NCI-H2107 (cell line): ENCODE results near the gene CCDC28B.

Experiments
- DNase-seq: peaks from one replicate; lab custom pipeline; 2025; lab: John Stamatoyannopoulos, UW

Gene CCDC28B

GRCh38 chr1:32195531-32195930 is 4.9 kb upstream of the CCDC28B start:
- no peak for DNase-seq

- no peak for DNase-seq
Measured at GRCh38 chr1:32195972-32196823, 4.2 kb upstream of the CCDC28B start.

- DNase-seq = no peak
Measured at GRCh38 chr1:32197074-32197473, 3.3 kb upstream of the CCDC28B start.

DNA sequence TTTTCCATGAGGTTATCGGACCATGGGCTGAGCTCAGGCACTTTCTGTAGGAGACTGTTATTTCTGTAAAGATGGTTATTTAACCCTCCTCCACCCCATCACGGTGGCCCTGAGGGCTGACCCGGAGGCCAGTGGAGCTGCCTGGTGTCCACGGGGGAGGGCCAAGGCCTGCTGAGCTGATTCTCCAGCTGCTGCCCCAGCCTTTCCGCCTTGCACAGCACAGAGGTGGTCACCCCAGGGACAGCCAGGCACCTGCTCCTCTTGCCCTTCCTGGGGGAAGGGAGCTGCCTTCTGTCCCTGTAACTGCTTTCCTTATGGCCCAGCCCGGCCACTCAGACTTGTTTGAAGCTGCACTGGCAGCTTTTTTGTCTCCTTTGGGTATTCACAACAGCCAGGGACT is 2.6 kb upstream of the CCDC28B start:
- DNase-seq = no peak

DNA sequence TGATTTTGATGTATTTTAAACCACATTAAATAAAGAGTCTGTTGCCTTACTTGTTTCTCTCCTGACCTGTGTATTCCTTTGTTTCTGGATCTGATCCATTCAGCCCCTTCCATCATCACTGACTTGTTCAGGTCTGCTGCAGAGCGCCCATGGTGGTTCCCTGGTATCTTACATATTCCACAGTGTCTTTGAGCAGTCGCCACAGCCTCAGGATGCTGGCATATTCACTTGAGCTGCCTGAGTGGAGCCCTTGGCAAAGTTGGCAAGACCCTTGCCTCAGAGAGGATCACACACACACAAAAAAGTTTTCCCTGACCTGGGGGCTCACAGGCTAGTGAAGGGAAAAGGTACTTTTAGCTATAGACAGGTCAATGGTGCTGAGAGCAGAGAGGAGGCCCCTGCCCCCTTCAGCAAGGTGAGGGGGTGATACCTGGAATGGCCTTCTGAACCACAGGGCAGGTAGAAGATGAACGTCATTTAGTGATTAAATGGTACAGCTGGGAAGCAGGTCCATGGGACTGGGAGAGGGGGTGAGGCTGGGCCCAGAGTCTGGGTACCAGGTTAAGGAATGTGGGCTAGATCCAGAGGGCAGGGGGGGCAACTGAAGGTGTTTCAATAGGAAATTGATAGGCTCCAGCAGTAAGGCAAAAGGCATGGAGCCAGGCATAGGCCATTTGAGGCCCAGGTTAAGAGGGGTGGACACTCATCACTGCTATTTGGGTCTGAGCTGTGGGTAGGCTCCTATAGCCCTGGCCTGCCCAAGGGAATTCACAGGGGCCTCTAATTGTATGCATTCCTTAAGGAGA is 2.0 kb upstream of the CCDC28B start:
- DNase-seq = no peak

DNA sequence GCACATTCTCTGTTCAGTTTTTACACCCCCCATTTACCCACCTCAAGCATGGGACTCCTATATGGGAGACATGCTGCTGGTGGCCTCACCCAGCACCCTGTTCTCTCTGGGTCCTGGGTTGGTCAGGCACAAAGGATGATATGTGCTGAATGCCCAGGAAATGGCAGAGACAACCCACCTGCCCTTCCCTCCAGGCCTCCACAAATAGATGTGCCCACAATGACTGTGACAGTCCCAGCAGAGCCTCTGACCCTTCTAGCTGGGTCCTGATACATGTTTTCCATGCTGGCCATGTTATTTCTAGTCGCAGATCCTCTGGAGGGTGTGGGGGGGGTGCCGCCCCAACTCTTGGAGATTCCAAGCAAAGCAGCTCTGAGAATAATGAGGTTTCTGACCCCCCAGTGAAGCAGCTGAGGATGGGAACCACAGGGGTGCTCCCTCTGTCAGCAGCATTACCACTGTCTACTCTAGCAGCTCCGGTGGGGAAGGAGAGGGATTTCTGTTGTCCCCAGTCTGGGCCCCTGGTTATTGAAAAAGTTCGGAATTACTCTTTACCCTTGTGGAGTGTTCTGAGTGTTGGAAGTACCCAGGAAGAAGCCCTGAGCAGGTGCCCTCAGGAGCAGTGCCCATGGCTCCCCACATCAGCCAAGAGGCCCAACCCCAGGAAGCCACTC is 1.2 kb upstream of the CCDC28B start:
- DNase-seq = no peak

DNA sequence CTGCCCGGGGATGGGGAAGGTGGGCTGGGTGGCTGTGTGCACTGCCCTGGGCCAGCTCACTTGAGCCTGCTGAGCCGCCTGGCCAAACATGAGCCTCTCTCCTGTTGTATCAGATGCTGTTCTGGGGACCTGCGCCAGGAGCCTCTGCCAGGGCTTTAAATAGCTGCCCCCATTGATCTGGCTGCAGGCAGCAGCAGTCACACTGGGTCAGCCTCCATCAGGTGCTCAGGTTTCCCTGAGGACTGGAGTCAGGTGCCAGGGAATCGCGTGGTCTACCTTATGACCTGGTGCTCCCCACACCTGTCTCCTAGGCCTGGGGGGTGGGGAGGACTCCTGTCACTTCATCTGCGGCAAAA is 700 bp upstream of the CCDC28B start:
- peak; percentile 74 for DNase-seq

DNA sequence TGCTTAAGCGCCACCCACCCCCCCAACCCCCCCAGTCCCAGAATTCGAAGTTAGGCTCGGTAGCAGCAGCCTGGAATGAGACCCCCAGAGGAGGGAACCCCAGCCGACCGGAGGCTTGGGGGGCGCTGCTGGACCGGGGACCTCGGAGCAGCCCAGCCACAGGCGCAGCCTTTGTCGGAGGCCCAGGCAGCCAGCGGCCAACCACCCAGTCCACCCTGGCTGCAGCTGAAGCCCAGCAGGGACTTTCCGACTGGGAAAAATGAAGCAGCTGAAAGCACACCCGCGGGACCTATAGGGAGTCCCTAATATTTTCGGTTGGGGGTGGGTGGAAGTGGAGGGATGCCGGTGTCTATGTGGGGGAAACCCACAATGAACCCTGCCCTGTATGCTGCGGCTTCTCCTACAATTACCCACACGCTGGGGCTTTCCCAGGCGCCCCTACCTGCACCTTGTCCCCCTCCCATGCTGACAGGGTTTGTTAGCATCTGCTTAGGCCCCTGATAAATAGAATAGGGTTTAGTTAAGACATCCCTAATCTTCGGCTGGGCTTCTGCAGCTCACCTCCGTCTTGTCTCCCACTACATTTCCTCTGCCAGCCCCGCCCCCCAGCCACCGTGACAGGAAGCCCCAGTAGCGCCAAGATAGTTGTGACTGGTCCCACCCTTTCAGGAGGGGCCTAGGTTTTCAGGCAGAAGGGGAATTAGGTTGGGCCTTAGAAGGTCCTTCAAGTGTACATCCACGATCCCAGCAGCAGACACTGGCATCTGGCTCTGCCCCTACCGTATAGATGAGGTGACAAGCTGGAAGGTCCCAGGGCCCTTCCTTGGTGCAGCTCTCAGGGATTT is 838 bp downstream of the CCDC28B start:
- no peak for DNase-seq

DNA sequence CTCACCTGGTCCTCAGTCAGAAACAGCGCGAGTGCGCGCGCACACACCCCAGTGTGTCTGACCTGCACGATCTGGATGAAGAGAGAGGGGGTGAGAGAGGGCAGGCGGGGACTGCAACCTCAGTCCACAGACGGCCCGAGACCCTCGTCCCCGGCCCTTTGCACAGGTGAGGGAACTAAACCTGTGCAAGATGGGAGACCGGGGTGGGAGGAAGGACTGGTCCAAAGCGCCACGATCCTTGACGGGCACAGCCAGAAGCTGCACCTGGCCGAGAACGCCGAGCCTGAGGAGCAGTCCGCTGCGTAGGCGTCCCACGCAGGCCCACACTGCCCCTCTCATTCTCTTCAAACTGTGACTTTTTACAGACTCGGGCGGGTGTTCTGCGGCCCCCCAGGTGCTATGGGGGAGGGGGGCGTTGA is 4.6 kb downstream of the CCDC28B start:
- DNase-seq = no peak

GRCh38 chr1:32205401-32206370 is 5.3 kb downstream of the CCDC28B start, which contains the start of gene IQCC:
Gene IQCC (plus strand): TSS chr1:32205671. CDS start chr1:32205682, 11 bp downstream.
- peak; percentile 93 for DNase-seq

DNA sequence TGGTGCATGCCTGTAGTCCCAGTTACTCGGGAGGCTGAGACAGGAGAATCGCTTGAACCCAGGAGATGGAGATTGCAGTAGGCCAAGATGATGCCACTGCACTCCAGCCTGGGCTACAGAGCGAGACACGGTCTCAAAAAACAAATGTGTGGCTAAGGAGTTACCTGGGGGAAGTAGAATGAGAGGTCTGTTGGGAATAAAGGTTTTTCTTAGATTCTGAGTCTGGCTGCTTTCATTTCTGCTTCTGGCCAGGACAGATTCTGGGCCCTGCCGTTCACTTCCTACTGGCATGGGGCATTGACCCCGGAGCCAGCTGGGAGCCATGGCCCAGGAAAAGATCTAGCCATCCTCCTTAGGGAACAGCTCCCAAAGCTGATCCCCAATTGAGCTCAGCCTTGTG is 8.1 kb downstream of the CCDC28B start:
- DNase-seq = no peak

DNA sequence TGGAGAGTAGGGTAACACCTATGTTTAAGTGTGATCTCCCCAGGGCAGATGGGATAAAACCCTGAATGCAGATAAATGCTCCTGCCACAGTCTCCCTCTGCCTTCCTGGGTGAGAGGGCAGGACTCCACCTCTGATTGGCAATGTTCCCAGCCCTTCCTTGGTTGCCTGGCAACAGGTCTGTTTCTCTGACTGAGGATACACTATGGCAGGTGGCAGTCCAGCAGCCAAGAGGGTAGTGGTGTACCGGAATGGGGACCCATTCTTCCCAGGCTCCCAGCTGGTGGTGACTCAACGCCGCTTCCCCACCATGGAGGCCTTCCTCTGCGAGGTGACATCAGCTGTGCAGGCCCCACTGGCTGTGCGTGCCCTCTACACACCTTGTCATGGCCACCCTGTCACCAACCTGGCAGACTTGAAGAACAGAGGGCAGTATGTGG is 8.5 kb downstream of the CCDC28B start, which contains the start of gene DCDC2B:
Gene DCDC2B (plus strand): TSS at position 199 of the 438 bp plus-strand sequence. CDS start 5 bp downstream, at position 204.
- peak; percentile 92 for DNase-seq

- DNase-seq = peak; percentile 64
Measured at GRCh38 chr1:32215629-32216480, 15.5 kb downstream of the CCDC28B start.

- DNase-seq = no peak
Measured at GRCh38 chr1:32216566-32216965, 16.2 kb downstream of the CCDC28B start.

GRCh38 chr1:32219022-32219421 is 18.6 kb downstream of the CCDC28B start:
- DNase-seq = no peak

DNA sequence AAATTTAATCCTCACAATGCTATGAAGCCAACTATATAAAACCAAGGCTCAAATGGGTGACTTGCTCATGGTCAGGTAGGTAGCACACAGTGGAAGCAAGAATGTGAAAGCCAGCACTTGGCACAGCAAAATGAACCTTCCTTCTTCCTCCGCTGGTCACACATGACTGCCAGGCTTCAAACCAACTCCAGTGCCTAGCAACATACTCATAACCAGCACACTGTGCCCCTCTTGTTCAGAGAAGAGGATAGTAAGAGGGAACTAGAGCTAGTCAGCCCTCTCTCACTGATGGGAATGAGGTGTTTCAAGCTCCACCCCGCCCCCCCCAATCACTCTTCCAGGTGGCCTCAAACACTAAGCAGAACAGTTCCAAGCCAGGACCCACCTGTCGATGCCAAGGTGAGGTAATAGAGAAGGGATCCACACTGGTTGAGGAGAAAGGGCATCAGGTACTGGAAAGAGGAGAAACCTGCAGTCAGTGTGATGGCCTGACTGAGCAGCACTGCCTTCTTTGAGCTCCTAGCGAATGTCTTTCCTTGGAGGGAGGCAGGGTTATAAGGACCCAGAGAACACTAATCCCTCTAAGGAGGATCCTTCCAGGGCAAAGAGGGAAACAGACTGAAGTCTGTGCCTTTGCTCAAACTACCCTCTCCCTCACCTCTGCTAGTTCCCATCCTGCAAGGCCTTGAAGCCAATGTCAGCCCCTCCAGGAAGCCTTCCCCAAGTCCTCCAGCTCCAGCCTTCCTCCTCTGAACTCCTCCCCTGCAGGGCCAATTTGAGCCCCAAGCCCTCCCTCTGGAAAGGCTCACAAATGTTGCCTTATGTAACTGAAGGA is 20.6 kb downstream of the CCDC28B start:
- no peak for DNase-seq

GRCh38 chr1:32221581-32221979 is 21.2 kb downstream of the CCDC28B start:
- no peak for DNase-seq
